IMR-90 (cell line): ENCODE measurements around the gene GABARAPL2. TPM values are rescaled to one million over a fixed set of nuclear protein-coding genes. Genes with fewer than 3 reads are reported as not detected.

Source experiments
- ATAC-seq: fragments of 200-7000 bp; cut with Tn5 transposase; 2 replicates; pipeline ENCODE4 v1.9.1; 2020; ENCODE audit warnings: low read depth, mild to moderate bottlenecking, moderate library complexity
- BruUV-seq: library from RNA; stranded (reverse); fragments of 400-500 nt; replicated peaks from 2 replicates; lab custom pipeline; 2021; lab: Mats Ljungman, UMichigan
- CTCF ChIA-PET: fragments of 300-600 bp; formaldehyde crosslinking; extraction: SDS; loops from one replicate; lab custom pipeline; 2021; ENCODE audit warnings: antibody characterized with exemption; lab: Yijun Ruan, JAX
- POLR2A ChIA-PET: fragments of 300-600 bp; sonication (Branson Sonifier 250); formaldehyde crosslinking; loops from one replicate; lab custom pipeline; 2022; ENCODE audit warnings: antibody characterized with exemption; ENCODE audit not compliant: unreplicated experiment; lab: Charles Lee
- DNase-seq: peaks from one replicate; pipeline ENCODE4 v3.0.0; 2013
- H2AFZ ChIP-seq: replicated peaks from 2 replicates; pipeline ENCODE3; 2013; ENCODE audit warnings: low read length, mild to moderate bottlenecking; ENCODE audit not compliant: poor library complexity
- H2AK5ac ChIP-seq: 2 replicates; pipeline ENCODE4 v1.6.1; 2013; ENCODE audit warnings: low read depth, low read length, inconsistent platforms
- H2AK9ac ChIP-seq: replicated peaks from 2 replicates; pipeline ENCODE3; 2013; ENCODE audit warnings: mild to moderate bottlenecking, low read depth, low read length, moderate library complexity; ENCODE audit not compliant: poor library complexity
- H2BK120ac ChIP-seq: 2 replicates; pipeline ENCODE4 v1.6.1; 2013; ENCODE audit warnings: low read depth, low read length, inconsistent platforms
- H2BK15ac ChIP-seq: 3 replicates; pipeline ENCODE4 v1.6.1; 2013; ENCODE audit warnings: low read depth, low read length, inconsistent platforms
- H2BK20ac ChIP-seq: 2 replicates; pipeline ENCODE4 v1.6.1; 2013; ENCODE audit warnings: low read depth, mild to moderate bottlenecking, inconsistent platforms, low read length, moderate library complexity
- H2BK5ac ChIP-seq: 2 replicates; pipeline ENCODE4 v1.6.1; 2013; ENCODE audit warnings: mild to moderate bottlenecking, low read depth, low read length, inconsistent platforms; ENCODE audit not compliant: poor library complexity, severe bottlenecking
- H3K14ac ChIP-seq: replicated peaks from 2 replicates; pipeline ENCODE4 v1.6.1; 2013; ENCODE audit warnings: low read depth, low read length, inconsistent platforms
- H3K18ac ChIP-seq: 2 replicates; pipeline ENCODE4 v1.6.1; 2013; ENCODE audit warnings: low read depth, low read length, control low read depth
- H3K23ac ChIP-seq: 2 replicates; pipeline ENCODE4 v1.6.1; 2013; ENCODE audit warnings: low read depth, low read length, inconsistent platforms
- H3K27ac ChIP-seq: 2 replicates; pipeline ENCODE4 v1.5.1; 2013; ENCODE audit warnings: mild to moderate bottlenecking, control low read depth, low read length; ENCODE audit not compliant: insufficient read depth
- H3K27me3 ChIP-seq: 2 replicates; pipeline ENCODE4 v1.6.1; 2013; ENCODE audit warnings: low read length; ENCODE audit not compliant: control insufficient read depth, insufficient read depth
- H3K36me3 ChIP-seq: 2 replicates; pipeline ENCODE4 v1.6.1; 2013; ENCODE audit warnings: low read length, mixed read lengths; ENCODE audit not compliant: control insufficient read depth, insufficient read depth
- H3K4ac ChIP-seq: 2 replicates; pipeline ENCODE4 v1.6.1; 2013; ENCODE audit warnings: low read depth, low read length, inconsistent platforms
- H3K4me1 ChIP-seq: 2 replicates; pipeline ENCODE4 v1.6.1; 2013; ENCODE audit warnings: low read length, mixed read lengths; ENCODE audit not compliant: control insufficient read depth, insufficient read depth
- H3K4me2 ChIP-seq: 2 replicates; pipeline ENCODE4 v1.6.1; 2013; ENCODE audit warnings: low read depth, mild to moderate bottlenecking, control low read depth, low read length, moderate library complexity
- H3K4me3 ChIP-seq: 2 replicates; pipeline ENCODE4 v1.5.1; 2013; ENCODE audit warnings: low read depth, mild to moderate bottlenecking, control low read depth, low read length, moderate library complexity; ENCODE audit not compliant: insufficient read depth
- H3K56ac ChIP-seq: 2 replicates; pipeline ENCODE4 v1.6.1; 2013; ENCODE audit warnings: low read length, inconsistent platforms; ENCODE audit not compliant: insufficient read depth; ENCODE audit errors: extremely low read depth
- H3K79me1 ChIP-seq, 2 experiments: 2 replicates each; pipeline ENCODE4 v1.6.1; 2013; ENCODE audit warnings: low read length in 2 of 2, inconsistent platforms in 1 of 2, low read depth in 1 of 2
- H3K9ac ChIP-seq: 2 replicates; pipeline ENCODE4 v1.6.1; 2013; ENCODE audit warnings: low read depth, low read length, control low read depth
- H3K9me1 ChIP-seq: 2 replicates; pipeline ENCODE4 v1.6.1; 2013; ENCODE audit warnings: low read length, inconsistent platforms; ENCODE audit not compliant: insufficient read depth
- H3K9me3 ChIP-seq: 2 replicates; pipeline ENCODE4 v1.6.1; 2013; ENCODE audit warnings: low read length; ENCODE audit not compliant: control insufficient read depth, insufficient read depth
- H4K20me1 ChIP-seq: 2 replicates; pipeline ENCODE4 v1.6.1; 2013; ENCODE audit warnings: low read length, inconsistent platforms; ENCODE audit not compliant: insufficient read depth
- H4K5ac ChIP-seq: 2 replicates; pipeline ENCODE4 v1.6.1; 2013; ENCODE audit warnings: mild to moderate bottlenecking, low read depth, low read length, control low read depth
- H4K8ac ChIP-seq, 2 experiments: 2 replicates each; pipeline ENCODE4 v1.6.1; 2013; ENCODE audit warnings: low read depth in 2 of 2, low read length in 2 of 2, control low read depth in 1 of 2, inconsistent platforms in 1 of 2
- H4K91ac ChIP-seq: 2 replicates; pipeline ENCODE4 v1.6.1; 2013; ENCODE audit warnings: low read depth, low read length, inconsistent platforms; ENCODE audit not compliant: insufficient read depth
- CEBPB ChIP-seq: IDR thresholded peaks from 2 replicates; pipeline ENCODE4 v1.6.1; 2012; ENCODE audit warnings: low read depth, low read length, improper control_type of control experiment
- CHD1 ChIP-seq: IDR thresholded peaks from 2 replicates; pipeline ENCODE4 v1.6.1; 2012; ENCODE audit warnings: low read depth, low read length, improper control_type of control experiment
- FOS ChIP-seq: fragments of 150-350 bp; IDR thresholded peaks from 2 replicates; pipeline ENCODE4 v1.6.1; 2016; ENCODE audit warnings: low read depth, low read length
- MAFK ChIP-seq: IDR thresholded peaks from 2 replicates; pipeline ENCODE4 v1.6.1; 2012; ENCODE audit warnings: low read depth, low read length, improper control_type of control experiment
- MAZ ChIP-seq: IDR thresholded peaks from 2 replicates; pipeline ENCODE4 v1.6.1; 2012; ENCODE audit warnings: low read depth, mild to moderate bottlenecking, low read length, improper control_type of control experiment, moderate library complexity, borderline replicate concordance
- MXI1 ChIP-seq: IDR thresholded peaks from 2 replicates; pipeline ENCODE4 v1.6.1; 2012; ENCODE audit warnings: low read depth, mild to moderate bottlenecking, low read length, moderate library complexity, borderline replicate concordance
- NFE2L2 ChIP-seq: fragments of 150-350 bp; IDR thresholded peaks from 2 replicates; pipeline ENCODE4 v1.6.1; 2016; ENCODE audit warnings: low read depth, mild to moderate bottlenecking, low read length
- POLR2A ChIP-seq: IDR thresholded peaks from 2 replicates; pipeline ENCODE4 v1.6.1; 2012; ENCODE audit warnings: mild to moderate bottlenecking, low read depth, low read length
- RFX5 ChIP-seq: IDR thresholded peaks from 2 replicates; pipeline ENCODE4 v1.8.0; 2012; ENCODE audit warnings: low read depth, mild to moderate bottlenecking, low read length, moderate library complexity
- SMC3 ChIP-seq: fragments of 150-350 bp; IDR thresholded peaks from 2 replicates; pipeline ENCODE4 v1.6.1; 2016; ENCODE audit warnings: low read depth, mild to moderate bottlenecking, antibody characterized with exemption, low read length, moderate library complexity
- WGBS, 2 experiments: methylation state at CpG; one replicate each; pipeline versions ENCODE4 v1.1.5 to v1.1.7; 2013; ENCODE audit warnings: missing lambda C conversion rate in 2 of 2; ENCODE audit not compliant: insufficient read length in 1 of 2; ENCODE audit errors: extremely low coverage in 2 of 2; 5-methylcytosine and 5-hydroxymethylcytosine counted together
- dilution Hi-C: fragments of 300-500 bp; cut with HindIII; formaldehyde crosslinking; loops from one replicate; pipeline ENCODE4 v1.14.3; 2018; ENCODE audit warnings: low sequenced_read_pairs; ENCODE audit not compliant: unreplicated experiment
- in situ Hi-C: fragments of 300-500 bp; cut with MboI; formaldehyde crosslinking; loops from 3 replicates; pipeline ENCODE4 v1.14.3; 2019; ENCODE audit warnings: low sequenced_read_pairs, inconsistent platforms, mixed read lengths
- intact Hi-C: fragments of 100-400 bp; cut with micrococcal nuclease; formaldehyde crosslinking; loops from 2 replicates; pipeline ENCODE4 v1.10.0; 2022
- polyA plus RNA-seq, 3 experiments: library from polyadenylated mRNA; depleted of rRNA; stranded (reverse); fragments of >200 nt; gene quantifications; 2 replicates each; pipeline ENCODE4 v1.2.3, GENCODE V29; 2012; ENCODE audit warnings: low replicate concordance in 1 of 3
- total RNA-seq: library from RNA; depleted of rRNA; stranded (reverse); fragments of >200 nt; gene quantifications from 2 replicates; pipeline ENCODE4 v1.2.3, GENCODE V29; 2012
- TF ChIP-seq, protein P1 (sequence below): fragments of 150-350 bp; IDR thresholded peaks from 2 replicates; pipeline ENCODE4 v1.6.1; 2016; ENCODE audit warnings: low read depth, mild to moderate bottlenecking, low read length, moderate library complexity, borderline replicate concordance
- TF ChIP-seq, protein P2 (sequence below): conservative IDR thresholded peaks from 2 replicates; pipeline ENCODE4 v1.5.1; 2012; ENCODE audit warnings: mild to moderate bottlenecking, low read depth, low read length, improper control_type of control experiment

Gene GABARAPL2
- total and polyA plus RNA-seq, 2 of the 4 experiments (the other 2 are of a cell fraction), result 33.3 to 65.9 TPM

- CTCF ChIA-PET, result interaction anchor here (0.6 kb wide), 1 partner anchor 65 kb away, joined by 3 read pairs; no protein-coding TSS in a partner anchor
These were observed 47.0 kb upstream of the GABARAPL2 start for GRCh38 chr16:75519175-75519574.

More at GRCh38 chr16:75519175-75519574, 47.0 kb upstream of the GABARAPL2 start:
- Histone ChIP-seq H3K79me1 (no peaks in the 10 kb centered on the region), H3K9me3 (no peaks in the 10 kb centered on the region), H2BK20ac (no peak overlapping the region), H2AK9ac (no peak overlapping the region), H3K4me2 (no peak overlapping the region), H3K36me3 (no peaks in the 10 kb centered on the region), H4K20me1 (no peaks in the 10 kb centered on the region), H3K4me1 (no peaks in the 10 kb centered on the region), H2AK5ac (no peak overlapping the region), H3K9ac (no peak overlapping the region), H4K5ac (no peak overlapping the region), H3K27ac (no peak overlapping the region), H3K4ac (no peak overlapping the region), H4K91ac (no peak overlapping the region), H3K18ac (no peak overlapping the region), H3K23ac (no peak overlapping the region), H3K4me3 (no peak overlapping the region), H2BK15ac (no peak overlapping the region), H3K27me3 (no peaks in the 10 kb centered on the region), H4K8ac (no peak overlapping the region), H2BK120ac (no peak overlapping the region), H3K14ac (no peak overlapping the region), H2AFZ (no peak overlapping the region), H3K56ac (no peak overlapping the region), H2BK5ac (no peak overlapping the region), H3K9me1 (no peaks in the 10 kb centered on the region)
- intact Hi-C loops, result no loop called here
- dilution Hi-C loops, result no loop called here
- no peak for ATAC-seq
- POLR2A ChIA-PET, result no interaction called here
- BruUV-seq, result no TSS peak
- no peak for DNase-seq
- WGBS, 2 experiments, result no CpG with 5 or more reads among the region's 6 CpGs
- TF ChIP-seq FOS (no peak), NFE2L2 (no peak), CHD1 (no peak), POLR2A (no peak), MAZ (no peak), SMC3 (no peak), MXI1 (no peak), RFX5 (no peak), MAFK (no peak), CEBPB (no peak)
- TF ChIP-seq, protein P1, sequence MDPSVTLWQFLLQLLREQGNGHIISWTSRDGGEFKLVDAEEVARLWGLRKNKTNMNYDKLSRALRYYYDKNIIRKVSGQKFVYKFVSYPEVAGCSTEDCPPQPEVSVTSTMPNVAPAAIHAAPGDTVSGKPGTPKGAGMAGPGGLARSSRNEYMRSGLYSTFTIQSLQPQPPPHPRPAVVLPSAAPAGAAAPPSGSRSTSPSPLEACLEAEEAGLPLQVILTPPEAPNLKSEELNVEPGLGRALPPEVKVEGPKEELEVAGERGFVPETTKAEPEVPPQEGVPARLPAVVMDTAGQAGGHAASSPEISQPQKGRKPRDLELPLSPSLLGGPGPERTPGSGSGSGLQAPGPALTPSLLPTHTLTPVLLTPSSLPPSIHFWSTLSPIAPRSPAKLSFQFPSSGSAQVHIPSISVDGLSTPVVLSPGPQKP, result no peak
- TF ChIP-seq, protein P2, sequence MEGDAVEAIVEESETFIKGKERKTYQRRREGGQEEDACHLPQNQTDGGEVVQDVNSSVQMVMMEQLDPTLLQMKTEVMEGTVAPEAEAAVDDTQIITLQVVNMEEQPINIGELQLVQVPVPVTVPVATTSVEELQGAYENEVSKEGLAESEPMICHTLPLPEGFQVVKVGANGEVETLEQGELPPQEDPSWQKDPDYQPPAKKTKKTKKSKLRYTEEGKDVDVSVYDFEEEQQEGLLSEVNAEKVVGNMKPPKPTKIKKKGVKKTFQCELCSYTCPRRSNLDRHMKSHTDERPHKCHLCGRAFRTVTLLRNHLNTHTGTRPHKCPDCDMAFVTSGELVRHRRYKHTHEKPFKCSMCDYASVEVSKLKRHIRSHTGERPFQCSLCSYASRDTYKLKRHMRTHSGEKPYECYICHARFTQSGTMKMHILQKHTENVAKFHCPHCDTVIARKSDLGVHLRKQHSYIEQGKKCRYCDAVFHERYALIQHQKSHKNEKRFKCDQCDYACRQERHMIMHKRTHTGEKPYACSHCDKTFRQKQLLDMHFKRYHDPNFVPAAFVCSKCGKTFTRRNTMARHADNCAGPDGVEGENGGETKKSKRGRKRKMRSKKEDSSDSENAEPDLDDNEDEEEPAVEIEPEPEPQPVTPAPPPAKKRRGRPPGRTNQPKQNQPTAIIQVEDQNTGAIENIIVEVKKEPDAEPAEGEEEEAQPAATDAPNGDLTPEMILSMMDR, result no peak
- in situ Hi-C loops, result no loop called here
